AG10803 (cell line): ENCODE measurements around the gene DPYSL5.
A peak's percentile ranks its signal among the peaks of the same experiment; 100 is the strongest.

Experiments used
- DNase-seq: peaks from one replicate; pipeline ENCODE4 v3.0.0; 2010; ENCODE audit warnings: low read depth
- H3K4me3 ChIP-seq: 2 replicates; pipeline ENCODE4 v1.5.1; 2011; ENCODE audit warnings: mild to moderate bottlenecking, low read length, control low read depth
- CTCF ChIP-seq: conservative IDR thresholded peaks from 2 replicates; pipeline ENCODE4 v1.5.1; 2011; ENCODE audit warnings: mild to moderate bottlenecking, low read length, control low read depth, inconsistent platforms

The DPYSL5 gene

GRCh38 chr2:26820932-26821331 lies 27.0 kb upstream of the DPYSL5 start:
- DNase-seq = no peak
- TF ChIP-seq CTCF = no peak
- no peak overlapping the region for H3K4me3 ChIP-seq

GRCh38 chr2:26822877-26823276 lies 25.1 kb upstream of the DPYSL5 start:
- TF ChIP-seq CTCF = no peak
- no peak for DNase-seq
- no peak overlapping the region for H3K4me3 ChIP-seq

GRCh38 chr2:26838121-26838906 lies 9.6 kb upstream of the DPYSL5 start:
- peak; percentile 17 for DNase-seq
- TF ChIP-seq CTCF = peak; percentile 39
- H3K4me3 ChIP-seq = no peak overlapping the region

- no peak for DNase-seq
- no peak for TF ChIP-seq CTCF
- H3K4me3 ChIP-seq = no peak overlapping the region
Observed at GRCh38 chr2:26840937-26841610, 6.9 kb upstream of the DPYSL5 start.

GRCh38 chr2:26843041-26843440 lies 4.9 kb upstream of the DPYSL5 start:
- no peak for DNase-seq
- no peak overlapping the region for H3K4me3 ChIP-seq
- TF ChIP-seq CTCF = no peak

- TF ChIP-seq CTCF = no peak
- H3K4me3 ChIP-seq = no peak overlapping the region
- DNase-seq = no peak
Observed at GRCh38 chr2:26845021-26845420, 2.9 kb upstream of the DPYSL5 start.
